Esophagus squamous epithelium (tissue), 5 donors: ENCODE measurements around the gene GP1BB. TPM values are rescaled to one million over a fixed set of nuclear protein-coding genes. Genes with fewer than 3 reads are reported as not detected.

Experiments used
- DNase-seq: peaks from one replicate; lab custom pipeline; 2025; lab: John Stamatoyannopoulos, UW
- H3K27ac ChIP-seq, 4 donors: fragments of 200-600 bp; sonication (generic); one replicate each; pipeline ENCODE4 v1.5.1; 2016 to 2019; ENCODE audit warnings: mild to moderate bottlenecking in 1 of 4
- H3K27me3 ChIP-seq, 4 donors: fragments of 200-600 bp; sonication (generic); 1 replicate in 3 of 4; 2 replicates in 1 of 4; pipeline versions ENCODE4 v1.5.1 to v1.6.0; 2017 to 2021; ENCODE audit warnings: antibody characterized with exemption in 1 of 4
- H3K36me3 ChIP-seq, 3 donors: fragments of 200-600 bp; sonication (generic); one replicate each; pipeline ENCODE4 v1.5.1; 2016 to 2019
- H3K4me1 ChIP-seq, 3 donors: fragments of 200-600 bp; sonication (generic); one replicate each; pipeline ENCODE4 v1.5.1; 2017 to 2019
- H3K4me3 ChIP-seq, 4 donors: fragments of 200-600 bp; sonication (generic); 1 replicate in 3 of 4; 2 replicates in 1 of 4; pipeline ENCODE4 v1.5.1; 2016 to 2019; ENCODE audit warnings: mild to moderate bottlenecking in 2 of 4, moderate library complexity in 1 of 4
- H3K9me3 ChIP-seq, 3 donors: fragments of 200-600 bp; sonication (generic); one replicate each; pipeline ENCODE4 v1.5.1; 2016 to 2019
- POLR2A ChIP-seq, 4 donors: fragments of 450-650 bp; IDR thresholded peaks; one replicate each; pipeline ENCODE4 v1.6.1; 2017; ENCODE audit warnings: antibody characterized with exemption in 4 of 4, mild to moderate bottlenecking in 4 of 4, moderate library complexity in 3 of 4
- WGBS, 2 donors: methylation state at CpG; one replicate each; pipeline ENCODE4 v1.1.5; 2018; 5-methylcytosine and 5-hydroxymethylcytosine counted together
- intact Hi-C: fragments of 100-400 bp; cut with DNase I; formaldehyde crosslinking; loops from one replicate; pipeline ENCODE4 v1.15.0; 2022
- total RNA-seq, 4 donors: library from RNA; depleted of rRNA; stranded (reverse); fragments of >200 nt; gene quantifications; one replicate each; pipeline ENCODE4 v1.1.0, GENCODE V29; 2016
- TF ChIP-seq, protein P1 (sequence below), 6 experiments: fragments of 450-650 bp in 4 of 6; fragments of 200-600 bp in 2 of 6; sonication (generic) in 2 of 6; IDR thresholded peaks; one replicate each; pipeline ENCODE4 v1.5.1; 2016 to 2019; ENCODE audit warnings: antibody characterized with exemption in 6 of 6, mild to moderate bottlenecking in 4 of 6, moderate library complexity in 4 of 6
- donor health status: DM: yes; HTN: yes; CAD: no.

GP1BB gene
- total RNA-seq, 4 donors from 2014 or later, result 4.8 to 40.0 (median 9.7) TPM

DNA sequence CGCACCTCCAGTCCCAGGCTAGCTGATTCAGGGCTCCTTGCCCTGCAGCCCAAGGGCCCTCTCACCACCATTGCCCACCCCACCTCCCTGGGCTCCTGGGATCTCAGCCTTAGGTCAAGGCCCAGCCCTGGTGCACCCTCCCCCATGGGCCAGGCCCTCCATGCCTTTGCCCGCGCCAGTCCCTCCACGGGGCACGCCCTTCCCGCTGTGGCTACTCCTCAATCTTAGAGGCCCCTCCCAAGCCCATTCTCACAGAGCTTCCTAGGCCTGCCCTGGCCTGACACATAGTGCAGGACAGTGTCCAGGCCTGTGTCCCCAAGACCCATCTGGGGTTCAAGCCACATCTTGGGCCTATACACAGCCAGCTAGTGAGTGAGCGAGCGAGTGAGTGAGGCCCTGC lies 6.9 kb downstream of the GP1BB start:
- Histone ChIP-seq H3K27me3 (peaks cover 0 to 44% (median 0%) of the 10 kb centered on the region in 4 donors), H3K27ac (no peak overlapping the region), H3K36me3 (no peaks in the 10 kb centered on the region), H3K4me1 (peaks cover 6 to 12% (median 11%) of the 10 kb centered on the region in 3 donors), H3K4me3 (no peak overlapping the region), H3K9me3 (no peaks in the 10 kb centered on the region)
- intact Hi-C loops, result loop anchor here (2.0 kb wide), 1 partner anchor 181 kb away; no protein-coding TSS in a partner anchor
- TF ChIP-seq, protein P1, sequence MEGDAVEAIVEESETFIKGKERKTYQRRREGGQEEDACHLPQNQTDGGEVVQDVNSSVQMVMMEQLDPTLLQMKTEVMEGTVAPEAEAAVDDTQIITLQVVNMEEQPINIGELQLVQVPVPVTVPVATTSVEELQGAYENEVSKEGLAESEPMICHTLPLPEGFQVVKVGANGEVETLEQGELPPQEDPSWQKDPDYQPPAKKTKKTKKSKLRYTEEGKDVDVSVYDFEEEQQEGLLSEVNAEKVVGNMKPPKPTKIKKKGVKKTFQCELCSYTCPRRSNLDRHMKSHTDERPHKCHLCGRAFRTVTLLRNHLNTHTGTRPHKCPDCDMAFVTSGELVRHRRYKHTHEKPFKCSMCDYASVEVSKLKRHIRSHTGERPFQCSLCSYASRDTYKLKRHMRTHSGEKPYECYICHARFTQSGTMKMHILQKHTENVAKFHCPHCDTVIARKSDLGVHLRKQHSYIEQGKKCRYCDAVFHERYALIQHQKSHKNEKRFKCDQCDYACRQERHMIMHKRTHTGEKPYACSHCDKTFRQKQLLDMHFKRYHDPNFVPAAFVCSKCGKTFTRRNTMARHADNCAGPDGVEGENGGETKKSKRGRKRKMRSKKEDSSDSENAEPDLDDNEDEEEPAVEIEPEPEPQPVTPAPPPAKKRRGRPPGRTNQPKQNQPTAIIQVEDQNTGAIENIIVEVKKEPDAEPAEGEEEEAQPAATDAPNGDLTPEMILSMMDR (IDR thresholded peaks at IDR 0.05), result no peak
- no peak for TF ChIP-seq POLR2A (IDR thresholded peaks at IDR 0.05)
- DNase-seq, result no peak
- WGBS, 2 donors, result 88 to 94% methylated on average over 5 to 8 of the region's 8 CpGs

GRCh38 chr22:19730655-19731360 lies 7.5 kb downstream of the GP1BB start:
- intact Hi-C loops, result loop anchor here (2.0 kb wide), 1 partner anchor 180 kb away; no protein-coding TSS in a partner anchor
- Histone ChIP-seq H3K27me3 (peaks cover 0 to 45% (median 0%) of the 10 kb centered on the region in 4 donors), H3K9me3 (no peaks in the 10 kb centered on the region), H3K4me3 (peak overlapping the region in 3 of 4 donors; percentile 40 to 65 (median 42)), H3K4me1 (peaks cover 6 to 12% (median 11%) of the 10 kb centered on the region in 3 donors), H3K36me3 (no peaks in the 10 kb centered on the region), H3K27ac (no peak overlapping the region)
- DNase-seq, result no peak
- TF ChIP-seq POLR2A (IDR thresholded peaks at IDR 0.05), result no peak
- TF ChIP-seq, protein P1 (IDR thresholded peaks at IDR 0.05), result peak; percentile 71 to 97 (median 95)
- 0 to 2% methylated on average over 10 to 22 of the region's 48 CpGs for WGBS, 2 donors

GRCh38 chr22:19731361-19732135 lies 8.2 kb downstream of the GP1BB start:
- no peak for DNase-seq
- H3K27me3 ChIP-seq, result peaks cover 0 to 46% (median 0%) of the 10 kb centered on the region in 4 donors
- no CpG with 5 or more reads among the region's 21 CpGs for WGBS, 2 donors
- intact Hi-C loops, result loop anchor here (2.0 kb wide), 1 partner anchor 179 kb away; no protein-coding TSS in a partner anchor
- TF ChIP-seq POLR2A (IDR thresholded peaks at IDR 0.05), result no peak
- TF ChIP-seq, protein P1 (IDR thresholded peaks at IDR 0.05), result no peak
- no peaks in the 10 kb centered on the region for H3K36me3 ChIP-seq
- no peaks in the 10 kb centered on the region for H3K9me3 ChIP-seq
- H3K4me1 ChIP-seq, result peaks cover 6 to 12% (median 11%) of the 10 kb centered on the region in 3 donors
- H3K4me3 ChIP-seq, result no peak overlapping the region
- H3K27ac ChIP-seq, result no peak overlapping the region

DNA sequence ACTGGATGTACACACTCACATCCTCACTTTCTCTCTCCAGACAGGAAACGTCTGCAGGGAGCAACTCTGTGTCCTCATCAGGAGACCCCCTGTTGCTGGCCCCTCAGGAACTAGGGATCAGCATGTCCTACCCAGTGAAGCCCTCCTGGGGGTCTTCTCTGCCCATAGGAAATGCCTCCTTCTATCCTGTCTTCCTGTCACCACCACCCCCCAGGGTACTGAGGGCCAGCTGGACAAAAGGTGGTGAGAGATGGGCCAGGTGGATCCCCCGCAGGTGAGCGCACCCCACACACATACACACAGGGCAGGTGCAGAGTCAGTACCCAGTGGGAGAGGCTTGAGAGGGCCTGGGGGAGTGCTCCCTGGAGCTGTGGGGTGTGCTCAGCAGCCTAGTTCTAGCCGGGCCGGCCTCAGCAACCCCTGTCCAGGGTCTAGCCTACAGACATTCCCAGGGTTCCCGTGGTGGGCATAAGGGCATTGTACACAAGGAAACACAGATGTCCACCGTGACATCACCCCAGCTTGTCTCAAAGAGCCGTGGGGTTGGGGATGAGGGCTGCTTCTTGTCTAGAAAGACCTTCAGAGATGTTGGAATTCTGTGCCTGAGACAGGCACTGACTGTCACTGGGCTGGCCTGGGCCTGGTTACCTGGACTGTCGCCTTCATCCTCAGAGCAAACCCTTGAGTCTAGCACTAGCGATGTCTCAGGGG lies 9.2 kb downstream of the GP1BB start:
- H3K27me3 ChIP-seq, result peaks cover 0 to 49% (median 0%) of the 10 kb centered on the region in 4 donors
- no peaks in the 10 kb centered on the region for H3K36me3 ChIP-seq
- 69 to 86% methylated on average over 3 to 6 of the region's 10 CpGs for WGBS, 2 donors
- DNase-seq, result no peak
- no peaks in the 10 kb centered on the region for H3K9me3 ChIP-seq
- no peak overlapping the region for H3K4me3 ChIP-seq
- peaks cover 6 to 12% (median 11%) of the 10 kb centered on the region in 3 donors for H3K4me1 ChIP-seq
- H3K27ac ChIP-seq, result no peak overlapping the region
- intact Hi-C loops, result no loop called here
- TF ChIP-seq, protein P1 (IDR thresholded peaks at IDR 0.05), result no peak
- no peak for TF ChIP-seq POLR2A (IDR thresholded peaks at IDR 0.05)
